ENCODE measurements around the gene DCTD. TPM values are rescaled to one million over a fixed set of nuclear protein-coding genes. Genes with fewer than 3 reads are reported as not detected.
"Not testable (repeated sequence)": the region's sequence is repeated elsewhere in the genome, so short reads cannot be mapped to it uniquely, and the experiment has no call there.

DCTD gene
- total and polyA plus RNA-seq, 2 of the 13 experiments (the other 11 are each of a cell fraction or from before 2014, with no cell fraction given), result 85.1 to 95.3 TPM

- H3K9ac ChIP-seq (ENCODE audit: insufficient read depth, low read depth, low read length); CTCF ChIA-PET (ENCODE audit: low intra/inter-chr PET ratio, low total read pairs); FAIRE-seq; H3K4me3 ChIP-seq (replicated peaks in 1 of 3; ENCODE audit: insufficient read depth in 1 of 3, low read depth in 2 of 3, low read length in 3 of 3); ATAC-seq; in situ Hi-C loops (cut with HindIII; ENCODE audit: extremely low pct_ligation_motif_present, low pct_unique_long_range_greater_than_20kb); H3K27me3 ChIP-seq (ENCODE audit: control insufficient read depth in 1 of 2, insufficient read depth in 2 of 2, low read length in 2 of 2); BruUV-seq (replicated peaks); H3K4me2 ChIP-seq (ENCODE audit: low read depth, low read length); intact Hi-C loops (cut with micrococcal nuclease; ENCODE audit: unreplicated experiment); H4K20me1 ChIP-seq (ENCODE audit: insufficient read depth, low read length); H3K9me3 ChIP-seq (ENCODE audit: low read length); DNase-seq (ENCODE audit: low spot score); H2AFZ ChIP-seq (ENCODE audit: low read length): not testable (repeated sequence)
- peaks cover 16% of the 10 kb centered on the region for H3K79me2 ChIP-seq (ENCODE audit: insufficient read depth, low read length)
- POLR2A ChIA-PET, result interaction anchor here (3.8 kb wide), 1 partner anchor 17 kb away, joined by 34 read pairs; no protein-coding TSS in a partner anchor
- peaks cover 57% of the 10 kb centered on the region for H3K4me1 ChIP-seq (ENCODE audit: insufficient read depth, low read length)
- 91% methylated on average over 2 of the region's 2 CpGs for WGBS (ENCODE audit: low lambda C conversion rate)
- peak; percentile 37; the same call in 1 of the 2 replicates for TF ChIP-seq ZNF770 (CRISPR knock-in tag; IDR thresholded peaks at IDR 0.05)
- TF ChIP-seq ZNF121 (CRISPR knock-in tag; IDR thresholded peaks at IDR 0.05), result peak; percentile 93
- TF ChIP-seq ZNF263 (CRISPR knock-in tag; IDR thresholded peaks at IDR 0.05), result peak; percentile 55; the same call in 1 of the 2 replicates
- peak; percentile 88 for TF ChIP-seq ZNF460 (CRISPR knock-in tag; IDR thresholded peaks at IDR 0.05; ENCODE audit: borderline replicate concordance)
- peak overlapping the region; percentile 93 for H3K27ac ChIP-seq (ENCODE audit: extremely low read length, insufficient read depth, low read length)
- H3K36me3 ChIP-seq (replicated peaks in 1 of 2; ENCODE audit: control insufficient read depth in 1 of 2, insufficient read depth in 2 of 2, low read length in 2 of 2), result peaks cover 17 to 59% of the 10 kb centered on the region in 2 experiments
Observed at GRCh38 chr4:182900021-182900420, 17.2 kb downstream of the DCTD start.

GRCh38 chr4:182898479-182898799 lies 18.7 kb downstream of the DCTD start:
- H3K4me3 ChIP-seq (replicated peaks in 1 of 3; ENCODE audit: insufficient read depth in 1 of 3, low read depth in 2 of 3, low read length in 3 of 3), result peak overlapping the region in 2 of 3 experiments; percentile 15 to 35; a peak in 2 of 6 replicates
- ATAC-seq, result peak; percentile 56
- intact Hi-C loops (cut with micrococcal nuclease; ENCODE audit: unreplicated experiment) (loop anchor here (1.0 kb wide), 3 partner anchors 17 to 21 kb away; partner anchors contain the start of gene DCTD), in situ Hi-C loops (cut with HindIII; ENCODE audit: extremely low pct_ligation_motif_present, low pct_unique_long_range_greater_than_20kb) (no loop called here)
- H3K79me2 ChIP-seq (ENCODE audit: insufficient read depth, low read length), result peaks cover 14% of the 10 kb centered on the region
- no peak for FAIRE-seq
- H3K9ac ChIP-seq (ENCODE audit: insufficient read depth, low read depth, low read length), result peak overlapping the region; percentile 64
- peak overlapping the region; percentile 93 for H3K27ac ChIP-seq (ENCODE audit: extremely low read length, insufficient read depth, low read length)
- WGBS (ENCODE audit: low lambda C conversion rate), result 1% methylated on average over 5 of the region's 5 CpGs
- H3K4me1 ChIP-seq (ENCODE audit: insufficient read depth, low read length), result peaks cover 67% of the 10 kb centered on the region
- H3K36me3 ChIP-seq (replicated peaks in 1 of 2; ENCODE audit: control insufficient read depth in 1 of 2, insufficient read depth in 2 of 2, low read length in 2 of 2), result peaks cover 14 to 61% of the 10 kb centered on the region in 2 experiments
- peak overlapping the region; percentile 64 for H3K4me2 ChIP-seq (ENCODE audit: low read depth, low read length)
- no peaks in the 10 kb centered on the region for H3K9me3 ChIP-seq (ENCODE audit: low read length)
- no peak overlapping the region for H2AFZ ChIP-seq (ENCODE audit: low read length)
- BruUV-seq (replicated peaks), result TSS peak; percentile 85
- ChIA-PET CTCF (ENCODE audit: low intra/inter-chr PET ratio, low total read pairs) (no interaction called here), POLR2A (interaction anchor here (0.8 to 5.6 kb wide), 17 partner anchors 9 to 546 kb away, joined by 3 to 69 read pairs (median 6); partner anchors contain the start of genes CDKN2AIP and WWC2)
- DNase-seq (ENCODE audit: low spot score), result no peak
- no peaks in the 10 kb centered on the region for H3K27me3 ChIP-seq (ENCODE audit: control insufficient read depth in 1 of 2, insufficient read depth in 2 of 2, low read length in 2 of 2)
- no peaks in the 10 kb centered on the region for H4K20me1 ChIP-seq (ENCODE audit: insufficient read depth, low read length)
- TF ChIP-seq ZNF263 (CRISPR knock-in tag; IDR thresholded peaks at IDR 0.05), result peak; percentile 98
- peak; percentile 28; the same call in 1 of the 2 replicates for TF ChIP-seq PHF21A (CRISPR knock-in tag; IDR thresholded peaks at IDR 0.05)
- TF ChIP-seq ZSCAN20 (CRISPR knock-in tag; IDR thresholded peaks at IDR 0.05; ENCODE audit: borderline replicate concordance), result 0 out of 2 replicates have a peak, but pooled peaks have one; percentile 66
- TF ChIP-seq REXO4 (CRISPR knock-in tag; IDR thresholded peaks at IDR 0.05; ENCODE audit: borderline replicate concordance), result no peak
- 0 out of 2 replicates have a peak, but pooled peaks have one; percentile 19 for TF ChIP-seq DNMT3B (CRISPR knock-in tag; conservative IDR thresholded peaks at IDR 0.05)
- TF ChIP-seq ZNF775 (CRISPR knock-in tag; IDR thresholded peaks at IDR 0.05; ENCODE audit: borderline replicate concordance), result peak; percentile 92
- TF ChIP-seq ZNF101 (CRISPR knock-in tag; IDR thresholded peaks at IDR 0.05; ENCODE audit: borderline replicate concordance, low read depth), result no peak
- peak; percentile 2; the same call in 1 of the 2 replicates for TF ChIP-seq TGIF2 (CRISPR knock-in tag; IDR thresholded peaks at IDR 0.05)
- TF ChIP-seq HDAC1 (CRISPR knock-in tag; IDR thresholded peaks at IDR 0.05), result no peak
- 0 out of 2 replicates have a peak, but pooled peaks have one; percentile 1 for TF ChIP-seq ZNF749 (CRISPR knock-in tag; IDR thresholded peaks at IDR 0.05; ENCODE audit: borderline replicate concordance)
- TF ChIP-seq ZNF670 (CRISPR knock-in tag; IDR thresholded peaks at IDR 0.05; ENCODE audit: borderline replicate concordance), result 0 out of 2 replicates have a peak, but pooled peaks have one; percentile 1
- TF ChIP-seq ELF3 (CRISPR knock-in tag; IDR thresholded peaks at IDR 0.05), result no peak; the same call in 1 of the 2 replicates
- peak in 1 of 2 experiments; percentile 23; a peak in 3 of 4 replicates for TF ChIP-seq POLR2A (IDR thresholded peaks at IDR 0.05; ENCODE audit: insufficient read depth in 1 of 2, low read depth in 2 of 2, low read length in 2 of 2)
- TF ChIP-seq GABPA (IDR thresholded peaks at IDR 0.05; ENCODE audit: low read depth, low read length), result no peak
- peak; percentile 19; the same call in 1 of the 2 replicates for TF ChIP-seq GABPA (CRISPR knock-in tag; IDR thresholded peaks at IDR 0.05; ENCODE audit: low read depth)

All from HepG2 (cell line).